Testis (tissue), 3 donors: ENCODE results near the gene OSTN. TPM values are rescaled to one million over a fixed set of nuclear protein-coding genes. Genes with fewer than 3 reads are reported as not detected.

Source experiments
- DNase-seq: peaks from one replicate; pipeline ENCODE4 v3.0.0-alpha.2; 2019
- H3K27ac ChIP-seq, 2 donors: fragments of 200-600 bp; sonication (generic); one replicate each; pipeline ENCODE4 v1.5.1; 2019
- H3K27me3 ChIP-seq: fragments of 200-600 bp; sonication (generic); one replicate; pipeline ENCODE4 v1.5.1; 2019
- H3K36me3 ChIP-seq: fragments of 200-600 bp; sonication (generic); one replicate; pipeline ENCODE4 v1.5.1; 2017; ENCODE audit warnings: low read depth; ENCODE audit errors: missing control alignments
- H3K4me1 ChIP-seq: fragments of 200-600 bp; sonication (generic); one replicate; pipeline ENCODE4 v1.5.1; 2019
- H3K4me3 ChIP-seq, 2 donors: fragments of 200-600 bp; sonication (generic); one replicate each; pipeline ENCODE4 v1.5.1; 2017 to 2019
- H3K9me3 ChIP-seq: fragments of 200-600 bp; sonication (generic); one replicate; pipeline ENCODE4 v1.5.1; 2017
- CTCF ChIP-seq, 3 experiments: fragments of 450-650 bp in 2 of 3; fragments of 200-600 bp in 1 of 3; sonication (generic) in 1 of 3; IDR thresholded peaks; one replicate each; pipeline ENCODE4 v1.5.1; 2016 to 2019; ENCODE audit warnings: antibody characterized with exemption in 3 of 3, mild to moderate bottlenecking in 2 of 3, moderate library complexity in 1 of 3
- POLR2A ChIP-seq: fragments of 450-650 bp; IDR thresholded peaks from one replicate; pipeline ENCODE4 v1.6.1; 2017; ENCODE audit warnings: antibody characterized with exemption, mild to moderate bottlenecking, moderate library complexity
- WGBS, 2 donors: methylation state at CpG; one replicate each; pipeline ENCODE4 v1.1.5; 2018; 5-methylcytosine and 5-hydroxymethylcytosine counted together
- intact Hi-C: fragments of 100-400 bp; cut with DNase I; formaldehyde crosslinking; loops from one replicate; pipeline ENCODE4 v1.15.1; 2023; ENCODE audit warnings: low total_unique reads
- polyA plus RNA-seq: library from polyadenylated mRNA; stranded (reverse); fragments of 350-450 nt; fragmentation: Illumina TruSeq; extraction: RNeasy Lipid Tissue Mini Kit (QIAGEN cat#74804); gene quantifications from one replicate; pipeline ENCODE4 v1.2.3, GENCODE V29; 2014; ENCODE audit warnings: low read depth, low replicate concordance; ENCODE audit not compliant: insufficient read depth
- total RNA-seq, 2 donors: library from RNA; depleted of rRNA; stranded (reverse); fragments of >200 nt; gene quantifications; one replicate each; pipeline ENCODE4 v1.2.3, GENCODE V29; 2016

Gene OSTN
- total and polyA plus RNA-seq, 3 donors from 2014 or later: 0.16 TPM; not detected in 2

GRCh38 chr3:191292243-191293015 lies 93.4 kb downstream of the OSTN start:
- Histone ChIP-seq H3K4me1 (no peaks in the 10 kb centered on the region), H3K4me3 (no peak overlapping the region), H3K27ac (no peak overlapping the region), H3K9me3 (no peaks in the 10 kb centered on the region), H3K36me3 (no peaks in the 10 kb centered on the region), H3K27me3 (no peaks in the 10 kb centered on the region)
- intact Hi-C loops: no loop called here
- no peak for DNase-seq
- WGBS, 2 donors: 76 to 85% methylated on average over 5 of the region's 5 CpGs
- no peak for TF ChIP-seq CTCF (IDR thresholded peaks at IDR 0.05)
- no peak for TF ChIP-seq POLR2A

- TF ChIP-seq CTCF (IDR thresholded peaks at IDR 0.05) (no peak), POLR2A (no peak)
- Histone ChIP-seq H3K27ac (no peak overlapping the region), H3K9me3 (no peaks in the 10 kb centered on the region), H3K4me1 (no peaks in the 10 kb centered on the region), H3K4me3 (no peak overlapping the region), H3K27me3 (no peaks in the 10 kb centered on the region), H3K36me3 (no peaks in the 10 kb centered on the region)
- intact Hi-C loops: no loop called here
- DNase-seq: no peak
- 94 to 98% methylated on average over 1 of the region's 1 CpG for WGBS, 2 donors
These were observed 95.2 kb downstream of the OSTN start for GRCh38 chr3:191294291-191294690.

- Histone ChIP-seq H3K27me3 (no peaks in the 10 kb centered on the region), H3K4me1 (no peaks in the 10 kb centered on the region), H3K9me3 (no peaks in the 10 kb centered on the region), H3K4me3 (no peak overlapping the region), H3K36me3 (no peaks in the 10 kb centered on the region), H3K27ac (no peak overlapping the region)
- intact Hi-C loops: no loop called here
- WGBS, 2 donors: 68 to 78% methylated on average over 4 of the region's 4 CpGs
- TF ChIP-seq POLR2A (no peak), CTCF (IDR thresholded peaks at IDR 0.05) (no peak)
- no peak for DNase-seq
These were observed 97.0 kb downstream of the OSTN start for GRCh38 chr3:191296041-191296541.

- H3K36me3 ChIP-seq: no peaks in the 10 kb centered on the region
- no peaks in the 10 kb centered on the region for H3K9me3 ChIP-seq
- intact Hi-C loops: no loop called here
- H3K4me1 ChIP-seq: no peaks in the 10 kb centered on the region
- DNase-seq: no peak
- no peak for TF ChIP-seq CTCF (IDR thresholded peaks at IDR 0.05)
- TF ChIP-seq POLR2A: no peak
- H3K27me3 ChIP-seq: no peaks in the 10 kb centered on the region
- H3K27ac ChIP-seq: no peak overlapping the region
- H3K4me3 ChIP-seq: no peak overlapping the region
These were observed 99.8 kb downstream of the OSTN start for GRCh38 chr3:191298846-191299245.

- Histone ChIP-seq H3K27me3 (no peaks in the 10 kb centered on the region), H3K36me3 (no peaks in the 10 kb centered on the region), H3K4me3 (no peak overlapping the region), H3K27ac (no peak overlapping the region), H3K4me1 (no peaks in the 10 kb centered on the region), H3K9me3 (no peaks in the 10 kb centered on the region)
- WGBS, 2 donors: 75 to 79% methylated on average over 1 of the region's 1 CpG
- intact Hi-C loops: no loop called here
- TF ChIP-seq POLR2A: no peak
- no peak for TF ChIP-seq CTCF (IDR thresholded peaks at IDR 0.05)
- no peak for DNase-seq
These were observed 101.4 kb downstream of the OSTN start for GRCh38 chr3:191300422-191300821.
